Stimulated activated CD8-positive, alpha-beta memory T cell treated with anti-CD3 and anti-CD28 coated beads, Interleukin-15, amount 100 ng/mL, for 48 hours (primary cell): ENCODE measurements around the gene GABRG3.
"Not testable (repeated sequence)": the region's sequence is repeated elsewhere in the genome, so short reads cannot be mapped to it uniquely, and the experiment has no call there.

Source experiments
- DNase-seq, 2 donors: peaks; one replicate each; pipeline ENCODE4 v3.0.0-alpha.2; 2020; ENCODE audit warnings: low read depth in 2 of 2

Gene GABRG3

GRCh38 chr15:27179789-27180188 lies 208.8 kb downstream of the GABRG3 start:
- DNase-seq = no peak

- no peak for DNase-seq
These were observed 211.7 kb downstream of the GABRG3 start for GRCh38 chr15:27182561-27183110.

GRCh38 chr15:27183201-27183600 lies 212.2 kb downstream of the GABRG3 start:
- DNase-seq = no peak

DNA sequence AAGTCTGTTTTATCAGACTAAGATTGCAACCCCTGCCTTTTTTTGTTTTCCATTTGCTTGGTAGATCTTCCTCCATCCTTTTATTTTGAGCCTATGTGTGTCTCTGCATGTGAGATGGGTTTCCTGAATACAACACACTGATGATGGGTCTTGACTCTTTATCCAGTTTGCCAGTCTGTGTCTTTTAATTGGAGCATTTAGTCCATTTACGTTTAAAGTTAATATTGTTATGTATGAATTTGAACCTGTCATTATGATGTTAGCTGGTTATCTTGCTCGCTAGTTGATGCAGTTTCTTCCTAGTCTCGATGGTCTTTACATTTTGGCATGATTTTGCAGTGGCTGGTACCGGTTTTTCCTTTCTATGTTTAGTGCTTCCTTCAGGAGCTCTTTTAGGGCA lies 220.5 kb downstream of the GABRG3 start:
- not testable (repeated sequence) for DNase-seq

DNA sequence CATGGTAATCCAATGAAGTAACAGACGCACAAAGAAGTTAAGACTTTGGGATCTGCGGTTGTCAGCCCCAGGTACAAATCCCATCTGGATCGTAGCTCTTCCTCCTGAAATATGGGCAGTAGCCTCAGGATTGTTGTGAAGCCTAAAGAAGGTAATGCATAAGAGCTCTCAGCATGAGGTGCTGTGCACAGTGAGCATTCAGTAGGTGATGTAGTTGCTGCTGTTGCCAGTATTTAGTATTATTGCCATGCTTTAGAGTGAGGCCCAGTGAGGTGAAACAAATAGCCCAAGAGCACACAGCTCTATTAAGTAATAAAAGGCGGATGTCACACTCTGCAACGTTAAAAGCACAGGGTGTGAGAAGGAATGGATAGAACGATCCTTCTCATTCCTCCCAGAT lies 225.7 kb downstream of the GABRG3 start:
- no peak for DNase-seq

DNA sequence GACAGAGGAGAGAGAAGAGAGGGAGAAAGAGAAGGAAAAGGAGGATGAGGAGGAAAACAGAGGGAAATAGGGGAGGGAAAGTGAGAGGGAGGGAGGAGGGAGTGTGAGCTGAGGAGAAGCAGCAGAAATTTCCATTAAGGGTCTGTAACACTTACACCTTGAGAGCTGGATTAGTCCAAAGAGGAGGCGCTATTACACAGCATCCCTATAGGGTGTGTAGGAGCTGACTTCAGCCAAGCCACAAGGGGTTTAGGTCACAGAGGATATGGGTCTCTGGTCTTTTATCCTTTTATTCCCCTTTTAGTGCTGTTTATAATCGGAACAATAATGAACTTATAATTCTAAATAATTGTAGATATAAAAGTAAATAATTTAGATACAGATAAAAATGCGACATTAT lies 230.4 kb downstream of the GABRG3 start:
- no peak for DNase-seq

- no peak for DNase-seq
These were observed 239.2 kb downstream of the GABRG3 start for GRCh38 chr15:27210176-27210575.

DNA sequence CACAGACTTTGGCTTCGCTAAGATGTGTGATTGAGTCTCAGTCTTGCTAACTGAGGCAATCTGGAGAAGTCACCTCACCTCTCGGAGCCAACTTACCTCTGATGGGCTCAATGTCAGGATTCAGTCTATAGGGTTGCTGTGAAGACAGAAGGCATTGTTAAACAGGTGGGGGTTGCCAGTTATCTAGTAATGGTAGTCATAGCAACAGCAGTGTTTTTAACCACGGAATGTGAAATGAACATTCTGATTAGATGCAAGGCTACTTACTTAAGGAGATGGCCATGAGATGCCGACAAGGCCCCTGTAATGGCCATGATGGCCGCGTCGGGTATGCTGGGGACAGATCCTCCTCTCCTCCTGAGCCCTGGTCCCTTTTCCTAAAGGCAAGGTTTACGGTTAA lies 243.1 kb downstream of the GABRG3 start:
- DNase-seq = no peak

- no peak for DNase-seq
These were observed 244.0 kb downstream of the GABRG3 start for GRCh38 chr15:27214961-27215360.

DNA sequence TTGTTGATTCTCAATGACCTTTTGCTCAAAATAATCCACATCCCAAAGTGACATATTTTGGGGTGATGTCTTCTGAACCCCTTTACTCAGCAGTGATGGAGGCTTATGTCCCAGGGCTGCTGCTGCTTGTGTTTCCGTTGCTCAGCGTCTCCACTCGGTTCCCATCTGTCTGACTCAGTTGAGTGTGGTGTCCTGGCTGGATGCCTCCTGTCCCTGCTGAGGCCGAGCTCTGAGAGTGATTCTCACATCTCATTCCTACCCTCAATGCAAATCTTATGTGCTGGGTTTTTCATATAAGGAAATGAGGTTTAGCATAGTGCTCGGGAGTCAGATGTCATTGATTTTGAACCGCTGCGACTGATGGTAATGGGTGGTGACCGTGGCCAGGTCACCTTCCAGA lies 247.4 kb downstream of the GABRG3 start:
- no peak for DNase-seq

- DNase-seq = no peak
These were observed 248.7 kb downstream of the GABRG3 start for GRCh38 chr15:27219636-27220035.

DNA sequence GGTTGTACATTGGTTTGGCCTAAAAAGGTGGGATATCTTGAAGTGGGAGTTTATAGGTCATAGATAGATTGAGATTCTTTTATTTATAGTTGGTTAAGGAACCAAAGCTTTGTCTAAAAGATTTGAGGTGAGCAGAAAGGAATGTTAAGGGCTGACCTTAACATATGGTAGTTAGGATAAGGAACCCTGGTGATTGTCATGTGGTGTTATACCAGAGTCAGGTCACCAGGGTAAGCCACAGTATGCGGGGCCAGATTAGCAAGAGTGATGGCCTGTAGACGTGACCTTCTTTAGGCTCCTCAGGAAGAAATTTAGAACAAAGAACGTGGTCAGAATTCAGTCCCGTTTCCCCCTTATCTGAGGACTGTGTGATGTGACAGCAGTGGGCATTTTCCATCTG lies 249.2 kb downstream of the GABRG3 start:
- no peak for DNase-seq

DNA sequence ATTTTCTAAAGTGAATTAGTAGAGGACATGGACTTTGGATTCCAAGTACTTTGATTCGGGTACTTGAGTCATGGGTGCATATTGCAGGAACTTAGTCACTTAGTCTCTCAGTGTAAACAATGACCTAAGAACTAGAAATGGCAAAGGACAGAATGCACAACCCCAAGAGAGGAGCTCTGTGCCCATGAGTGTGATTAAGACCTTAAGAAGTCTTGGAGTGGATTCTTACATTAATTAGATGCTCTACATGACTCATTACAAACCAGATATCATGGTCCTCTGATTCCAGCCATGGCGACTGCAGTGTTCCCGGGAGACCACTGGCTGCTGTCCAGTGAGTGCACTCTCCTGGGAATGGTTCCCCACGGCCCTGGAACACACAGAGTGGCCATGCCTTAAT lies 251.5 kb downstream of the GABRG3 start:
- DNase-seq = no peak

- no peak for DNase-seq
These were observed 252.2 kb downstream of the GABRG3 start for GRCh38 chr15:27223179-27223578.

GRCh38 chr15:27231811-27232210 lies 260.8 kb downstream of the GABRG3 start:
- DNase-seq = no peak

GRCh38 chr15:27232876-27233275 lies 261.9 kb downstream of the GABRG3 start:
- DNase-seq = no peak

DNA sequence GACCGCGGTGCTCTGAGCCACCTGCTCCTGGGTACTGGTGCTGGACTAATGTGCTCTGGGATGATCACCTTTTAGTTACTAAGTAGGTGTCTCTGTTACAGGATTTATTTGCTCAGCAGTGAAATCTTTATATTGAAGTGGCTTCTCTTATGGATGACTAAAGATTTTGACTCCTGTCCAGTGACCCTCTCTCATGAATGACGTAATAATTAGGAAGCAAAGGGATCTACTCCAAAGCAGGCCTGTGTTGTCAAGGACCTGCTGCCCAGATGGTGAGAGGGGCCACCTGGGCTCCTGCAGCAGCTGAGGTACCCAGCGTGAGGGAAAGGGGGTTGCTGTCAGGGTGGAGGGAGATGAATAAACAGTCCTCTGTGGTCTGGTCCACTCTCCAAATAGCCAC lies 263.6 kb downstream of the GABRG3 start:
- DNase-seq = no peak

DNA sequence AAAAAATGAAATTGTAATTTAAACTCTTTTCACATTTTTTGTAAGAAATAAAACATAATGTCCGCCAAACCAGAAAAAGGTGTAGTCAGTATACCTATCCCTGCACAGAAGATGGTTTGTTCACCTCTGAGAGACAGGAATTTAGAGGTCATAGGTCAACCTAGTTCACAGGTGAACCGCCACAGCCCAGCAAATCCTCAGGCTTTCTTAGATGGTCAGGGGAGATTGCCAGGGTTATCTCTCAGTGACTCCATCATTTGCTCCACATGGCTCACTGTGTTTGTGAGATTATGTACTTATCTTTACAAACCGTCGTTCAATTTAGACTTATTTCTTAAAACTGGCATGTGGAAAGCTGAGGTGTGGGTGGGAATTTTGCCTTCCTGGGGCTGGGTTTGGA lies 264.2 kb downstream of the GABRG3 start:
- no peak for DNase-seq

DNA sequence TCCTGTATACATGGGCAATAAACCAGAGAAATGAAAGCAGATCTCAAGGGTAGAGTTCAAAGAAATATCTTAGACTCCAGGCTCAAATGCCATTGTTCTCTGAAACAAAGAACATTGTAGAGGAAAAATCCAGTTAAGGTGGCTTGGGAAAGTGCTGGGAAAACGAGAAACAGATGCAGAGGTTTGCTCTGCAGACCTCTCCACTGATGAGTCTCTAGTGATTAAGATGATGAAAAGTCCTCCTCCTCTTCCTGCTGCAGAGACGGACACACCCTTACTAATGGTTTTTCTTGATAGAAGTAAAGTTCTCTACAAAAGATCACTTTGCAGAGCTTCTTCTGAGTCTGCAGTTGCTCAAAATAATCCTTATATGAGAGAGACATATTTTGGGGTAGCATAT lies 264.7 kb downstream of the GABRG3 start:
- DNase-seq = no peak

DNA sequence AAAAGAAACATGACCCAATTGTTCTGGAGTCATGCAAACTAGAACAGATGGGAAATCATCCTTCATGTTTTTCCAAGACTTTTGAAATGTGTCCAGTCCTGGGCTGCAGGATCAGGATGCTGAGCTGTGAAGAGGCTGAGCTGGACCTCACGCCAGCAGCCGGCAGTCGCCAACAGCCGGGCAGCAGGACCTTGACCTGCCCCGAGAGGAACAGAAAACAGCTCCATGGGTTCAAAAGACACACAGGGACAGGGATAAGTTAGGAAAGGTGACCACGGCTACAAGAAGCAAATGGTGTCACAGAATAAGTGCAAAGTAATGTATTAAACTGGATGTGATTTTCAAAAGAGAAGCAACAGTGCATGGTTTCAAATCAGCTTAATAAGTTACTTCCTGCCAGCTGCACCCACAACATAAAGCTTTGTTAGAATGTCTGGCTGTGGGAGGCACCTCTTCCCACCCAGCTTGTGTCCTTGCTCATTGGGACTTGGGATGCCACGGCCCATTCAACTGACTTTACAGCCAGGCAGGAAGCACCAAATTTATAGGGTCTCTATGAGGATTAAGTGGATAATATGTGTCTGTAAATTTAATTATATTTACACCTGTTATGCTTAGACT lies 266.4 kb downstream of the GABRG3 start:
- DNase-seq = no peak

- DNase-seq = no peak
These were observed 267.2 kb downstream of the GABRG3 start for GRCh38 chr15:27238209-27238608.

GRCh38 chr15:27238707-27239423 lies 267.9 kb downstream of the GABRG3 start:
- no peak for DNase-seq

DNA sequence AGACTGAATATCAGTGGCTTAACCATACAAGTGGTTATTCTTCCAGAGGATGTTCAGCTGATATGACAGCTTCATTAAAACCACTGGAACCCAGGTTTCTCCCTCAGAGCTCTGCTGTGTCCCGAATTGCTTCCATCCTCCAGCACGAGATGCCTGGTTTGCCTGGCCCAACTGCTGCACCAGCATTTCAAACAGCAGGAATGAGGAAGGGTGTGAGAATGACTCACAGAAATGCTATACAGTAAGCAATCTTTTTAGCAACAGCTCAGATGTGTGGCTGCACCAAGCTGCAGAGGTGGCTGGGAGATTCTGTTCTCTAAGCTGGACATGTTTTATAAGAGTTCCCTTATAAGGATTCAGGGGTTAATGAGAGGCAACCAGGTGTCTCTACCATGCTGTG lies 271.0 kb downstream of the GABRG3 start:
- DNase-seq = no peak

GRCh38 chr15:27244047-27244446 lies 273.1 kb downstream of the GABRG3 start:
- DNase-seq = no peak
